IMR-90 (cell line): ENCODE data around the gene PTPRH. TPM values are rescaled to one million over a fixed set of nuclear protein-coding genes. Genes with fewer than 3 reads are reported as not detected.

Experiments used
- ATAC-seq: fragments of 200-7000 bp; cut with Tn5 transposase; 2 replicates; pipeline ENCODE4 v1.9.1; 2020; ENCODE audit warnings: low read depth, mild to moderate bottlenecking, moderate library complexity
- BruUV-seq: library from RNA; stranded (reverse); fragments of 400-500 nt; replicated peaks from 2 replicates; lab custom pipeline; 2021; lab: Mats Ljungman, UMichigan
- CTCF ChIA-PET: fragments of 300-600 bp; formaldehyde crosslinking; extraction: SDS; loops from one replicate; lab custom pipeline; 2021; ENCODE audit warnings: antibody characterized with exemption; lab: Yijun Ruan, JAX
- POLR2A ChIA-PET: fragments of 300-600 bp; sonication (Branson Sonifier 250); formaldehyde crosslinking; loops from one replicate; lab custom pipeline; 2022; ENCODE audit warnings: antibody characterized with exemption; ENCODE audit not compliant: unreplicated experiment; lab: Charles Lee
- DNase-seq: peaks from one replicate; pipeline ENCODE4 v3.0.0; 2013
- H2AFZ ChIP-seq: replicated peaks from 2 replicates; pipeline ENCODE3; 2013; ENCODE audit warnings: low read length, mild to moderate bottlenecking; ENCODE audit not compliant: poor library complexity
- H2AK5ac ChIP-seq: 2 replicates; pipeline ENCODE4 v1.6.1; 2013; ENCODE audit warnings: low read depth, low read length, inconsistent platforms
- H2AK9ac ChIP-seq: replicated peaks from 2 replicates; pipeline ENCODE3; 2013; ENCODE audit warnings: mild to moderate bottlenecking, low read depth, low read length, moderate library complexity; ENCODE audit not compliant: poor library complexity
- H2BK120ac ChIP-seq: 2 replicates; pipeline ENCODE4 v1.6.1; 2013; ENCODE audit warnings: low read depth, low read length, inconsistent platforms
- H2BK15ac ChIP-seq: 3 replicates; pipeline ENCODE4 v1.6.1; 2013; ENCODE audit warnings: low read depth, low read length, inconsistent platforms
- H2BK20ac ChIP-seq: 2 replicates; pipeline ENCODE4 v1.6.1; 2013; ENCODE audit warnings: low read depth, mild to moderate bottlenecking, inconsistent platforms, low read length, moderate library complexity
- H2BK5ac ChIP-seq: 2 replicates; pipeline ENCODE4 v1.6.1; 2013; ENCODE audit warnings: mild to moderate bottlenecking, low read depth, low read length, inconsistent platforms; ENCODE audit not compliant: poor library complexity, severe bottlenecking
- H3K14ac ChIP-seq: replicated peaks from 2 replicates; pipeline ENCODE4 v1.6.1; 2013; ENCODE audit warnings: low read depth, low read length, inconsistent platforms
- H3K18ac ChIP-seq: 2 replicates; pipeline ENCODE4 v1.6.1; 2013; ENCODE audit warnings: low read depth, low read length, control low read depth
- H3K23ac ChIP-seq: 2 replicates; pipeline ENCODE4 v1.6.1; 2013; ENCODE audit warnings: low read depth, low read length, inconsistent platforms
- H3K27ac ChIP-seq: 2 replicates; pipeline ENCODE4 v1.5.1; 2013; ENCODE audit warnings: mild to moderate bottlenecking, control low read depth, low read length; ENCODE audit not compliant: insufficient read depth
- H3K27me3 ChIP-seq: 2 replicates; pipeline ENCODE4 v1.6.1; 2013; ENCODE audit warnings: low read length; ENCODE audit not compliant: control insufficient read depth, insufficient read depth
- H3K36me3 ChIP-seq: 2 replicates; pipeline ENCODE4 v1.6.1; 2013; ENCODE audit warnings: low read length, mixed read lengths; ENCODE audit not compliant: control insufficient read depth, insufficient read depth
- H3K4ac ChIP-seq: 2 replicates; pipeline ENCODE4 v1.6.1; 2013; ENCODE audit warnings: low read depth, low read length, inconsistent platforms
- H3K4me1 ChIP-seq: 2 replicates; pipeline ENCODE4 v1.6.1; 2013; ENCODE audit warnings: low read length, mixed read lengths; ENCODE audit not compliant: control insufficient read depth, insufficient read depth
- H3K4me2 ChIP-seq: 2 replicates; pipeline ENCODE4 v1.6.1; 2013; ENCODE audit warnings: low read depth, mild to moderate bottlenecking, control low read depth, low read length, moderate library complexity
- H3K4me3 ChIP-seq: 2 replicates; pipeline ENCODE4 v1.5.1; 2013; ENCODE audit warnings: low read depth, mild to moderate bottlenecking, control low read depth, low read length, moderate library complexity; ENCODE audit not compliant: insufficient read depth
- H3K56ac ChIP-seq: 2 replicates; pipeline ENCODE4 v1.6.1; 2013; ENCODE audit warnings: low read length, inconsistent platforms; ENCODE audit not compliant: insufficient read depth; ENCODE audit errors: extremely low read depth
- H3K79me1 ChIP-seq, 2 experiments: 2 replicates each; pipeline ENCODE4 v1.6.1; 2013; ENCODE audit warnings: low read length in 2 of 2, inconsistent platforms in 1 of 2, low read depth in 1 of 2
- H3K9ac ChIP-seq: 2 replicates; pipeline ENCODE4 v1.6.1; 2013; ENCODE audit warnings: low read depth, low read length, control low read depth
- H3K9me1 ChIP-seq: 2 replicates; pipeline ENCODE4 v1.6.1; 2013; ENCODE audit warnings: low read length, inconsistent platforms; ENCODE audit not compliant: insufficient read depth
- H3K9me3 ChIP-seq: 2 replicates; pipeline ENCODE4 v1.6.1; 2013; ENCODE audit warnings: low read length; ENCODE audit not compliant: control insufficient read depth, insufficient read depth
- H4K20me1 ChIP-seq: 2 replicates; pipeline ENCODE4 v1.6.1; 2013; ENCODE audit warnings: low read length, inconsistent platforms; ENCODE audit not compliant: insufficient read depth
- H4K5ac ChIP-seq: 2 replicates; pipeline ENCODE4 v1.6.1; 2013; ENCODE audit warnings: mild to moderate bottlenecking, low read depth, low read length, control low read depth
- H4K8ac ChIP-seq, 2 experiments: 2 replicates each; pipeline ENCODE4 v1.6.1; 2013; ENCODE audit warnings: low read depth in 2 of 2, low read length in 2 of 2, control low read depth in 1 of 2, inconsistent platforms in 1 of 2
- H4K91ac ChIP-seq: 2 replicates; pipeline ENCODE4 v1.6.1; 2013; ENCODE audit warnings: low read depth, low read length, inconsistent platforms; ENCODE audit not compliant: insufficient read depth
- BHLHE40 ChIP-seq: fragments of 150-350 bp; IDR thresholded peaks from 2 replicates; pipeline ENCODE4 v1.6.1; 2016; ENCODE audit warnings: mild to moderate bottlenecking, low read depth, low read length
- CHD1 ChIP-seq: IDR thresholded peaks from 2 replicates; pipeline ENCODE4 v1.6.1; 2012; ENCODE audit warnings: low read depth, low read length, improper control_type of control experiment
- CTCF ChIP-seq: conservative IDR thresholded peaks from 2 replicates; pipeline ENCODE4 v1.5.1; 2012; ENCODE audit warnings: mild to moderate bottlenecking, low read depth, low read length, improper control_type of control experiment
- ELK1 ChIP-seq: fragments of 150-350 bp; IDR thresholded peaks from 2 replicates; pipeline ENCODE4 v1.6.1; 2016; ENCODE audit warnings: low read depth, mild to moderate bottlenecking, low read length, moderate library complexity, borderline replicate concordance
- FOS ChIP-seq: fragments of 150-350 bp; IDR thresholded peaks from 2 replicates; pipeline ENCODE4 v1.6.1; 2016; ENCODE audit warnings: low read depth, low read length
- MAFK ChIP-seq: IDR thresholded peaks from 2 replicates; pipeline ENCODE4 v1.6.1; 2012; ENCODE audit warnings: low read depth, low read length, improper control_type of control experiment
- MAZ ChIP-seq: IDR thresholded peaks from 2 replicates; pipeline ENCODE4 v1.6.1; 2012; ENCODE audit warnings: low read depth, mild to moderate bottlenecking, low read length, improper control_type of control experiment, moderate library complexity, borderline replicate concordance
- MXI1 ChIP-seq: IDR thresholded peaks from 2 replicates; pipeline ENCODE4 v1.6.1; 2012; ENCODE audit warnings: low read depth, mild to moderate bottlenecking, low read length, moderate library complexity, borderline replicate concordance
- NFE2L2 ChIP-seq: fragments of 150-350 bp; IDR thresholded peaks from 2 replicates; pipeline ENCODE4 v1.6.1; 2016; ENCODE audit warnings: low read depth, mild to moderate bottlenecking, low read length
- POLR2A ChIP-seq: IDR thresholded peaks from 2 replicates; pipeline ENCODE4 v1.6.1; 2012; ENCODE audit warnings: mild to moderate bottlenecking, low read depth, low read length
- RAD21 ChIP-seq: IDR thresholded peaks from 2 replicates; pipeline ENCODE4 v1.6.1; 2012; ENCODE audit warnings: low read length, improper control_type of control experiment
- RCOR1 ChIP-seq: IDR thresholded peaks from 2 replicates; pipeline ENCODE4 v1.6.1; 2012; ENCODE audit warnings: mild to moderate bottlenecking, low read length, improper control_type of control experiment; ENCODE audit not compliant: insufficient replicate concordance
- RFX5 ChIP-seq: IDR thresholded peaks from 2 replicates; pipeline ENCODE4 v1.8.0; 2012; ENCODE audit warnings: low read depth, mild to moderate bottlenecking, low read length, moderate library complexity
- SMC3 ChIP-seq: fragments of 150-350 bp; IDR thresholded peaks from 2 replicates; pipeline ENCODE4 v1.6.1; 2016; ENCODE audit warnings: low read depth, mild to moderate bottlenecking, antibody characterized with exemption, low read length, moderate library complexity
- USF2 ChIP-seq: fragments of 150-350 bp; IDR thresholded peaks from 2 replicates; pipeline ENCODE4 v1.6.1; 2017; ENCODE audit warnings: mild to moderate bottlenecking, antibody characterized with exemption, low read length, low read depth
- WGBS, 2 experiments: methylation state at CpG; one replicate each; pipeline versions ENCODE4 v1.1.5 to v1.1.7; 2013; ENCODE audit warnings: missing lambda C conversion rate in 2 of 2; ENCODE audit not compliant: insufficient read length in 1 of 2; ENCODE audit errors: extremely low coverage in 2 of 2; 5-methylcytosine and 5-hydroxymethylcytosine counted together
- dilution Hi-C: fragments of 300-500 bp; cut with HindIII; formaldehyde crosslinking; loops from one replicate; pipeline ENCODE4 v1.14.3; 2018; ENCODE audit warnings: low sequenced_read_pairs; ENCODE audit not compliant: unreplicated experiment
- in situ Hi-C: fragments of 300-500 bp; cut with MboI; formaldehyde crosslinking; loops from 3 replicates; pipeline ENCODE4 v1.14.3; 2019; ENCODE audit warnings: low sequenced_read_pairs, inconsistent platforms, mixed read lengths
- intact Hi-C: fragments of 100-400 bp; cut with micrococcal nuclease; formaldehyde crosslinking; loops from 2 replicates; pipeline ENCODE4 v1.10.0; 2022
- polyA plus RNA-seq, 3 experiments: library from polyadenylated mRNA; depleted of rRNA; stranded (reverse); fragments of >200 nt; gene quantifications; 2 replicates each; pipeline ENCODE4 v1.2.3, GENCODE V29; 2012; ENCODE audit warnings: low replicate concordance in 1 of 3
- total RNA-seq: library from RNA; depleted of rRNA; stranded (reverse); fragments of >200 nt; gene quantifications from 2 replicates; pipeline ENCODE4 v1.2.3, GENCODE V29; 2012

PTPRH gene
- total and polyA plus RNA-seq, 2 of the 4 experiments (the other 2 are of a cell fraction): 1.3 to 3.4 TPM

DNA sequence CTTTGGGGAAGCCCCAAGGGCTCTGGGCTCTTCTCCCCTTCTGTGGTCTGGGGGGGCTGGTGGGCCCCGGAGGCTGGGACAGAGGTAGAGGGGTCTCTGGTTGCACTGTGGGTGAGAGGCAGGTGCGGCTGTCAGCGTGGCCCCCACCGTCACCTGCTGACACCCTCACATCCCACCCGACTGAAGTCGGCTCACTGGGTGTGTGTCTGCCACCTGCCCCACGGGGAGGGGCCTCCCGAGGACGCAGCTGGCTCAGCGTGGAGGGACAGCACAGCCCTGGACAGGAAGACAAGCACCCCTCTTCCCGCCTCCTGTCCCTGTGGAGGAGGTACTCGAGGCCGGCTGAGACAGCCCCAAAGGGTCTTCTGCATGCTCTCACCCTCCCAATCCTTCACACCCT is 21.5 kb upstream of the PTPRH start:
- no peak overlapping the region for H4K8ac ChIP-seq
- no peak overlapping the region for H2BK120ac ChIP-seq
- H3K23ac ChIP-seq: no peak overlapping the region
- ChIA-PET CTCF (no interaction called here), POLR2A (no interaction called here)
- intact Hi-C loops (no loop called here), dilution Hi-C loops (no loop called here), in situ Hi-C loops (no loop called here)
- no peak overlapping the region for H2BK5ac ChIP-seq
- no TSS peak for BruUV-seq
- no peak overlapping the region for H4K91ac ChIP-seq
- no peak overlapping the region for H3K18ac ChIP-seq
- 0 out of 2 replicates have a peak, but pooled peaks cover 2% of the 10 kb centered on the region for H3K9me1 ChIP-seq
- H4K20me1 ChIP-seq: peaks cover 21% of the 10 kb centered on the region
- H2BK20ac ChIP-seq: no peak overlapping the region
- H3K4ac ChIP-seq: no peak overlapping the region
- H3K27ac ChIP-seq: no peak overlapping the region
- H3K9me3 ChIP-seq: no peaks in the 10 kb centered on the region
- H2BK15ac ChIP-seq: no peak overlapping the region
- H2AK5ac ChIP-seq: no peak overlapping the region
- peaks cover 54% of the 10 kb centered on the region for H3K36me3 ChIP-seq
- ATAC-seq: no peak
- no peak overlapping the region for H3K56ac ChIP-seq
- no peak overlapping the region for H3K4me3 ChIP-seq
- H3K79me1 ChIP-seq: peaks cover 6 to 16% of the 10 kb centered on the region in 2 experiments; a peak in 3 of 4 replicates
- H4K5ac ChIP-seq: no peak overlapping the region
- H3K27me3 ChIP-seq: no peaks in the 10 kb centered on the region
- TF ChIP-seq SMC3: no peak
- no peak for TF ChIP-seq CHD1
- TF ChIP-seq RFX5: no peak
- no peak for TF ChIP-seq MAZ
- TF ChIP-seq FOS: no peak
- TF ChIP-seq NFE2L2: no peak
- TF ChIP-seq BHLHE40: no peak
- TF ChIP-seq ELK1: no peak
- TF ChIP-seq RCOR1: no peak
- no peak for TF ChIP-seq RAD21
- no peak for TF ChIP-seq POLR2A
- no peak for TF ChIP-seq MAFK
- no peak for TF ChIP-seq MXI1
- no peak for TF ChIP-seq CTCF
- no peak for TF ChIP-seq USF2
- no peak for DNase-seq
- H3K9ac ChIP-seq: no peak overlapping the region
- no peak overlapping the region for H3K14ac ChIP-seq
- WGBS, 2 experiments: no CpG with 5 or more reads among the region's 13 CpGs
- H3K4me1 ChIP-seq: no peaks in the 10 kb centered on the region
- no peak overlapping the region for H3K4me2 ChIP-seq
- no peak overlapping the region for H2AK9ac ChIP-seq
- H2AFZ ChIP-seq: no peak overlapping the region
